B cell (primary cell): ENCODE measurements around the gene MYCBP. TPM values are rescaled to one million over a fixed set of nuclear protein-coding genes. Genes with fewer than 3 reads are reported as not detected.

Experiments used
- ATAC-seq: fragments of 200-7000 bp; cut with Tn5 transposase; one replicate; pipeline ENCODE4 v1.10.0; 2021; ENCODE audit warnings: low read depth, mild to moderate bottlenecking, moderate number of reproducible peaks, moderate library complexity
- CTCF ChIA-PET: fragments of 350-600 bp; sonication (Branson Sonifier 250); formaldehyde crosslinking; loops from one replicate; lab custom pipeline; 2021; ENCODE audit warnings: antibody characterized with exemption, inconsistent platforms; lab: Charles Lee
- POLR2A ChIA-PET: fragments of 350-600 bp; sonication (Branson Sonifier 250); formaldehyde crosslinking; loops from one replicate; lab custom pipeline; 2021; ENCODE audit warnings: antibody characterized with exemption; lab: Charles Lee
- DNase-seq: peaks from one replicate; pipeline ENCODE4 v3.0.0; 2013
- H2AFZ ChIP-seq: 2 replicates; pipeline ENCODE4 v1.6.1; 2012; ENCODE audit warnings: mild to moderate bottlenecking, low read depth, low read length; ENCODE audit not compliant: insufficient read depth, poor library complexity, severe bottlenecking
- H3K27ac ChIP-seq, 2 donors: 1 replicate in 1 of 2; 2 replicates in 1 of 2; pipeline ENCODE4 v1.5.1; 2012 to 2013; ENCODE audit warnings: low read length in 2 of 2, mild to moderate bottlenecking in 2 of 2, moderate library complexity in 1 of 2
- H3K27me3 ChIP-seq, 4 experiments: fragments of 200-600 bp in 1 of 4; sonication (generic) in 1 of 4; replicated peaks in 1 of 4; 1 replicate in 2 of 4; 2 replicates in 2 of 4; pipeline versions ENCODE4 v1.6.1 to v1.7.0; 2013 to 2016; ENCODE audit warnings: low read length in 3 of 4, mild to moderate bottlenecking in 2 of 4, mixed read lengths in 1 of 4, moderate library complexity in 1 of 4; ENCODE audit not compliant: insufficient read depth in 4 of 4, control insufficient read depth in 3 of 4; ENCODE audit errors: control extremely low read depth in 1 of 4
- H3K36me3 ChIP-seq, 2 experiments: replicated peaks in 1 of 2; 1 replicate in 1 of 2; 2 replicates in 1 of 2; pipeline versions ENCODE4 v1.6.1 to v1.7.1; 2013; ENCODE audit warnings: low read length in 1 of 2; ENCODE audit not compliant: insufficient read depth in 2 of 2, control insufficient read depth in 1 of 2; ENCODE audit errors: control extremely low read depth in 1 of 2, extremely low read depth in 1 of 2
- H3K4me1 ChIP-seq, 2 donors: fragments of 200-600 bp in 1 of 2; sonication (generic) in 1 of 2; 1 replicate in 1 of 2; 2 replicates in 1 of 2; pipeline versions ENCODE4 v1.5.1 to v1.6.1; 2013 to 2017; ENCODE audit warnings: low read length in 2 of 2; ENCODE audit not compliant: control insufficient read depth in 2 of 2, insufficient read depth in 2 of 2
- H3K4me2 ChIP-seq: replicated peaks from 2 replicates; pipeline ENCODE3; 2012; ENCODE audit warnings: mild to moderate bottlenecking, low read depth, low read length; ENCODE audit not compliant: poor library complexity, severe bottlenecking
- H3K4me3 ChIP-seq, 5 experiments: fragments of 200-600 bp in 1 of 5; sonication (generic) in 1 of 5; 1 replicate in 3 of 5; 2 replicates in 2 of 5; pipeline versions ENCODE4 v1.5.1 to v1.7.0; 2011 to 2016; ENCODE audit warnings: low read length in 4 of 5, mild to moderate bottlenecking in 4 of 5, low read depth in 2 of 5, control low read depth in 1 of 5, moderate library complexity in 1 of 5; ENCODE audit not compliant: insufficient read depth in 1 of 5; ENCODE audit errors: control extremely low read depth in 1 of 5, extremely low read depth in 1 of 5
- H3K79me2 ChIP-seq: fragments of 200-600 bp; sonication (generic); one replicate; pipeline ENCODE4 v1.6.0; 2016; ENCODE audit warnings: low read length; ENCODE audit not compliant: control insufficient read depth, insufficient read depth
- H3K9ac ChIP-seq: fragments of 200-600 bp; sonication (generic); 2 replicates; pipeline ENCODE4 v1.6.1; 2017; ENCODE audit warnings: mild to moderate bottlenecking, low read length, moderate library complexity
- H3K9me3 ChIP-seq, 3 donors: one replicate each; pipeline versions ENCODE4 v1.6.1 to v1.7.1; 2013; ENCODE audit warnings: low read length in 2 of 3; ENCODE audit not compliant: control insufficient read depth in 2 of 3, insufficient read depth in 1 of 3; ENCODE audit errors: control extremely low read depth in 1 of 3
- H4K20me1 ChIP-seq: 2 replicates; pipeline ENCODE4 v1.6.0; 2012; ENCODE audit warnings: mild to moderate bottlenecking, low read length; ENCODE audit not compliant: insufficient read depth, control insufficient read depth, poor library complexity, severe bottlenecking
- H3K27ac Mint-ChIP-seq: one replicate; pipeline ENCODE4 v1.8.0; 2021; ENCODE audit warnings: mixed read lengths
- H3K27me3 Mint-ChIP-seq: one replicate; pipeline ENCODE4 v1.8.0; 2021; ENCODE audit warnings: mixed read lengths
- H3K4me1 Mint-ChIP-seq: one replicate; pipeline ENCODE4 v1.8.0; 2021; ENCODE audit warnings: mixed read lengths
- H3K4me3 Mint-ChIP-seq: one replicate; pipeline ENCODE4 v1.8.0; 2021; ENCODE audit warnings: mixed read lengths
- H3K9me3 Mint-ChIP-seq: one replicate; pipeline ENCODE4 v1.8.0; 2022; ENCODE audit warnings: mixed read lengths; ENCODE audit not compliant: insufficient read depth
- EZH2 ChIP-seq: IDR thresholded peaks from 2 replicates; pipeline ENCODE4 v1.6.1; 2012; ENCODE audit warnings: borderline replicate concordance, low read depth, mild to moderate bottlenecking, moderate library complexity, low read length; ENCODE audit not compliant: insufficient read depth, poor library complexity, severe bottlenecking
- WGBS: methylation state at CpG from one replicate; pipeline ENCODE4 v1.1.5; 2013; ENCODE audit warnings: missing lambda C conversion rate; ENCODE audit not compliant: insufficient coverage; 5-methylcytosine and 5-hydroxymethylcytosine counted together
- intact Hi-C: fragments of 100-400 bp; cut with micrococcal nuclease; formaldehyde crosslinking; loops from one replicate; pipeline ENCODE4 v1.10.0; 2022
- polyA plus RNA-seq: library from polyadenylated mRNA; depleted of rRNA; stranded (reverse); fragments of >200 nt; gene quantifications from 2 replicates; pipeline ENCODE4 v1.2.3, GENCODE V29; 2012
- total RNA-seq, 2 donors: library from RNA; stranded (reverse); fragments of 120-200 nt in 1 of 2; gene quantifications; 1 replicate in 1 of 2; 2 replicates in 1 of 2; pipeline versions ENCODE4 v1.2.3 to v1.2.4, GENCODE V29; 2013 to 2022
- TF ChIP-seq, protein P1 (sequence below): fragments of 200-600 bp; IDR thresholded peaks from one replicate; pipeline ENCODE4 v1.8.0; 2022; ENCODE audit warnings: antibody characterized with exemption, mild to moderate bottlenecking

MYCBP gene
- total and polyA plus RNA-seq, 2 donors (not counting 1 experiment from before 2014, with no cell fraction given) = 3.1 to 7.8 TPM

DNA sequence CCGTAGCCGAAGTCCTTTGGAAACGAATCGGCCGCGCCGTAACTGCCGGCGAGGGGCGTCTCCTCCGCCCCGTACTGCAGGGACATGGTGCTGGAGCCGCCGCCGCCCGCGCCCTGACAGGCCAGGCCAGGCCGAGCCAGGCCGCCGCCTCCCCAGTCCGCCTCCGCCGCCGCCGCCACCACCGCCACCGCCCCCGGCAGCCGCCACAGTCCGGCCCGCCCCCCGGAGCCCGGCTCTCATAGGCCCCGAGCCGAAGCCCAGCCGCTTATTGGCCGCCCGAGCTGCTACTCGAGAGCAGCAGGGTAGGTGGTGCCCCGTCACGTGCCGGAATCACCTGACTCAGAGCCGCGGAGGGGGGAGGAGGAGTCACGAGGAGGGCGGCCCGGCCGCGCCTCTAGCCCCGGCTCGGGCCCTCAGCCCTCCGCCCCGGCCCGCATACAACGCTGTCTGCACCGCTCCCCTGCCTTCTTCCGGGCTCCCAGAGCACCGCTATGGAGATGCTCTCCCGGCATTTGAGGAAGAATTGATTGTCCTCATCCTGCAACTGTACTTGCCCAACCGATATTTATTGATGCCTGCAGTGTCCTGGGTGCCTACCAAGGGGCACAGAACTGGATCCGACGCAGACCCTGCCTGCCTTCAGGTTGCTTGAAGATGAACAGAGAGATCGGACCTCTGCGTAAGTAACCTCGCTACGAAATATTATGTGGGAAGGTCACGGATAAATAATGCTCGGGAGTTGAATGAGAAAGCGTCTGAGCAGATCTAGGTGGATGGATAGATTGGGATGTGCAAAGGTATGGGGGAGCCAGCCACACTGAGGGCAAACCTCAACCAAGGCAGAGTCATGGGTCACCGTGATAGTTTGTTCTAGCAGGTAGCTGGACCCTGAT, 13.3 kb downstream of the MYCBP start, which contains the start of gene RRAGC:
RRAGC (minus strand) TSS at position 212 of the 893 bp plus-strand sequence; CDS start at position 86, 126 bp downstream.
- peak; percentile 92 for ATAC-seq
- Histone ChIP-seq H4K20me1 (peaks cover 28% of the 10 kb centered on the region), H3K9me3 (no peaks in the 10 kb centered on the region), H3K27me3 (no peaks in the 10 kb centered on the region), H3K9ac (peak within 1 kb of the TSS; percentile 74), H3K79me2 (peaks cover 61% of the 10 kb centered on the region), H3K4me2 (peak within 1 kb of the TSS; percentile 73), H2AFZ (peak within 1 kb of the TSS; percentile 77), H3K4me3 (peak within 1 kb of the TSS; percentile 68 to 92 (median 85)), H3K4me1 (peaks cover 22 to 31% of the 10 kb centered on the region in 2 donors), H3K36me3 (peaks cover 0 to 30% of the 10 kb centered on the region in 2 experiments), H3K27ac (peak within 1 kb of the TSS; percentile 82 to 91)
- POLR2A ChIA-PET = interaction anchor here (1.0 to 3.1 kb wide), 2 partner anchors 13 to 133 kb away, joined by 3 to 16 read pairs; partner anchors contain the start of gene MYCBP
- CTCF ChIA-PET = interaction anchor here (0.6 kb wide), 1 partner anchor 875 kb away, joined by 3 read pairs; no protein-coding TSS in a partner anchor
- no peak for TF ChIP-seq EZH2
- TF ChIP-seq, protein P1, sequence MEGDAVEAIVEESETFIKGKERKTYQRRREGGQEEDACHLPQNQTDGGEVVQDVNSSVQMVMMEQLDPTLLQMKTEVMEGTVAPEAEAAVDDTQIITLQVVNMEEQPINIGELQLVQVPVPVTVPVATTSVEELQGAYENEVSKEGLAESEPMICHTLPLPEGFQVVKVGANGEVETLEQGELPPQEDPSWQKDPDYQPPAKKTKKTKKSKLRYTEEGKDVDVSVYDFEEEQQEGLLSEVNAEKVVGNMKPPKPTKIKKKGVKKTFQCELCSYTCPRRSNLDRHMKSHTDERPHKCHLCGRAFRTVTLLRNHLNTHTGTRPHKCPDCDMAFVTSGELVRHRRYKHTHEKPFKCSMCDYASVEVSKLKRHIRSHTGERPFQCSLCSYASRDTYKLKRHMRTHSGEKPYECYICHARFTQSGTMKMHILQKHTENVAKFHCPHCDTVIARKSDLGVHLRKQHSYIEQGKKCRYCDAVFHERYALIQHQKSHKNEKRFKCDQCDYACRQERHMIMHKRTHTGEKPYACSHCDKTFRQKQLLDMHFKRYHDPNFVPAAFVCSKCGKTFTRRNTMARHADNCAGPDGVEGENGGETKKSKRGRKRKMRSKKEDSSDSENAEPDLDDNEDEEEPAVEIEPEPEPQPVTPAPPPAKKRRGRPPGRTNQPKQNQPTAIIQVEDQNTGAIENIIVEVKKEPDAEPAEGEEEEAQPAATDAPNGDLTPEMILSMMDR = no peak
- DNase-seq = peak; percentile 98
- Mint-ChIP-seq H3K27me3 (no peaks in the 10 kb centered on the region), H3K9me3 (no peaks in the 10 kb centered on the region), H3K4me3 (peak within 1 kb of the TSS; percentile 93), H3K27ac (peak within 1 kb of the TSS; percentile 96), H3K4me1 (peaks cover 53% of the 10 kb centered on the region)
- intact Hi-C loops = loop anchor here (1.0 to 5.0 kb wide), 8 partner anchors 13 to 1383 kb away; partner anchors contain the start of genes MYCBP and NDUFS5
- under 1% methylated on average over 70 of the region's 70 CpGs for WGBS
